IPS-NIHi7 (cell line): ENCODE measurements around the gene CFLAR.

ENCODE experiments used
- DNase-seq: peaks from one replicate; pipeline ENCODE4 v3.0.0; 2012; ENCODE audit warnings: mixed read lengths; ENCODE audit errors: extremely low spot score

CFLAR gene

DNA sequence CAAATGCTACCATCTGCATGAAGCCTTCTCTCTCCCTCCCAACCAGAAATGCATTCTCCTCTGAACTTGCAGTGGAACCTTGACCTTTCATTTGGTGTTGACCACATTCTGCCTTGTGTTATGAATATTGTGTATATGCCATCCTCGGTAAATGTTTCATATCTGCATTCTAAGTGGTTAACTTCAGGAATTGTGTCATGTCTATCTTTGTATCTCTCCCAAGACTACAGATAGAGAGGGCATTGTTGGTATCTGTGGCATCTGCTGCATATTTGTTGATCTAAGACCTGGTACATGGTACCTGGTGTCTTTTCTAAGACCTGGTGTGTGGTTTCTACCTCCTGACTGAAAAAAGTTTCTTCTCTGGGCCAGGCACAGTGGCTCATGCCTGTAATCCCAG is 101.0 kb downstream of the CFLAR start:
- DNase-seq: no peak

DNA sequence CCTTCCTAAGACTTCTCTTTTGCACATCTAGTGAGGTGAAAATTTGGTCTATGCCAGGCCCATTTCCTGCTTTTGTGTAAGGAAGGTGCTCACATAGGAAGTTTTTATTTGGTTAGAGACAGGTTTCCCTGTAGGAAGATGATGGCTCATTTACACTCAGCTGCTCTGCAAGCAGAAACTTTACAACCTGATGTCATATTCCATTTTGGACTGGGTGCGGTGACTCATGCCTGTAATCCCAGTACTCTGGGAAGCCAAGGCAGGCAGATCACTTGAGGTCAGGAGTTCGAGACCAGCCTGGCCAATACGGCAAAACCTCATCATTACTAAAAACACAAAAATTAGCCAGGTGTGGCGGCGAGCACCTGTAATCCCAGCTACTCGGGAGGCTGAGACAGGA is 102.8 kb downstream of the CFLAR start:
- DNase-seq: no peak

DNA sequence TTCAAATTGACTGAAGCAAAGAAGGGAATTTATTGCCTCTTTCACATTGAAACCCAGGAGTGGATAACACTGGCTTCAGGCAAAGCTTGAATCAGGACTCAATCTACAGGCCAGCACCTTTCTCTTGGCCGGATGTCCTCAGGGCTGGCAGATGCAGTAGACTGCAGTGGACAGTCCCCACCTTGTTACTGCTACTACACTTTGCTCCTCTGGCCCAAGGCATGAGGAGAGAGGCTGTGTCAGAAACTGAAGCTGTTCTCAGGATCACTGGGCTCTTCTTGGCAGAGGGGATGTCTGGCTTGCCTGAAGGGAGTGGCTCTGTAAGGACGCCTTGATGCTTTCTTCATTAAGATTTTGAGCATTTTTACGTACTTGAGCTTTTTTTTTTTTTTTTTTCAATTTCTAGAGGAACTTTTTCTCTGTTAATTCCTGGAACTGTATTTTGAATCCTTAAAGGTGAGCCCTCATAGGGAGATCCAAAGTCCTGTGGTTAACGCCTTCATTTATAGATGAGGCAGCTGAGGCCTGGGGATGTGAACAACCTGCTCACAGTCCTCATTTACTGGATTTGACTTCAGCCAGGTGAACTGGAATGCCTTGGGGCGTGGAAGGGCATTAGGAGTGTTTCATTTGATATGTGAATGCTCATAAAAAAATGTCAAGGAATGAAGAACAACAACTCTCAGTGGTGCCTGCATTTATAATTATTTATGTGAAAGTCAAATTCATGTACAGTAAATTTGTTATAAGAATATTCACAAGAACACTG is 103.5 kb downstream of the CFLAR start:
- no peak for DNase-seq

DNA sequence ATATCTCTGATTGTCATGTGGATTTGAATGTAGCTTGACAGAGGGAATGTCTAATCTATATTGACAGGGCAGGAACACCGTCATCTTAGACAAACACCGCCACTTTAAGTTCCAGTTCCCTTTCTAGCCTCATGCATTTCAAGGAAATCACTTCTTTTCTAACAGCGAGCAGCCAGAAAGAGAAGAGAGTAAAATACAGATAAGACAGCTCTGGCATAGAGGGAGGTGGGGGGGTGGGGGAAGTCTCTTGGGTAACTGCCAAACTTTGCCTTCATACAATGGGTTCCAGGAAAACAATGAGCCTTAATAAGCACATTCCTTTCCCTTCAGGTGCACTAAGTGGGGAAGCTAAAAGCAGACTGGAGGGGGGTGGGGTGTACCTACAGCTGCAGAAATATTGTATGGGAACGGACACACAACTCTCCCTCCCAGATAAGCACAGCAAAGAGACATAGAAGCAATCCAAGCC is 104.2 kb downstream of the CFLAR start:
- DNase-seq: no peak

DNA sequence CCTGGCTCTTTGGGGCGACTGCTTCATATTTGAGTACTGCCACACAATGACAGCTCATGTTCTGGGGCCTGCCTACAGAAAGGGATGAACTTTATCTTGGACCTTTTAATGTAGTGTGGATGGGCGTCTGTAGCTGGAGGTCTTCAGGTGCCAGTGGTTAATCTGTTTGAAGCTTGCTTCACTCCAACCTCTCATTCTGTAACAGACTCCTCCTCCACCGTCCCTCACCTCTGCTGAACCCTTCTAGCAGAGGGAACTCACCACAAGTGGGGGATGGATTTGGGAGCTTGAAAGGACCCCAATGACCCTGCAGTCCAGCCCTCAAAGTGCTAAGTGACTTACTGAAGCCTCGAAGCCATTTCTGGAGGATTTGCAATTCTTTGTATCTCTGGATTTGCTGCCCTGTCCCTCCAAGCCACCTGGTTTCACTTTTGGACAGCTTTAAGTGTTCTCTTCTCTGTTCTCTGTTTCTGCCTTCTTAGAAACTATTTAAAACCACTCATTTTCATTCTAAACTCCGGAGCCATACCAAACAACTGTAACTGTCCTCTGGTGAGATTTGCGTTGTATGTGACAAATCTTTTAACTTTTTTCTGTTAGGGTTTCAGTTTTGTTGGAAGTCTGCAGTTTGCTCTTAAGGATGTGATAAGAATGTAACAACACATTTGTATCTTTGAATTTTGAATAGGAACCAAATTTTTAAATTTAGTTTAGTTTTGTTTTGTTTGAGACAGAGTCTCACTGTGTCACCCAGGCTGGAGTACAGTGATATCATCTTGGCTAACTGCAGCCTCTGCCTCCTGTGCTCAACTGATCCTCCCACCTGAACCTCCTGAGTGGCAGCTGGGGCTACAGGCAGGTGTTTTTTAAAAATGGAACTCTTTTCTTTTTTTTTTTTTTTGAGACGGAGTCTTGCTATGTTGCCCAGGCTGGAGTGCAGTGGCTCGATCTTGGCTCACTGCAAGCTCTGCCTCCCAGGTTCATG is 107.4 kb downstream of the CFLAR start:
- no peak for DNase-seq
